SJSA1 (cell line): ENCODE data around the gene CAMK2N1. TPM values are rescaled to one million over a fixed set of nuclear protein-coding genes. Genes with fewer than 3 reads are reported as not detected.

Source experiments
- DNase-seq, 2 experiments: peaks; one replicate each; pipeline ENCODE4 v3.0.0-alpha.2; 2015 to 2020; ENCODE audit warnings: low spot score in 2 of 2, low read depth in 1 of 2
- H3K27ac ChIP-seq: fragments of 250-450 bp; sonication (Bioruptor Pico); 2 replicates; pipeline ENCODE4 v1.5.1; 2020; ENCODE audit warnings: mild to moderate bottlenecking, moderate library complexity
- H3K27me3 ChIP-seq: fragments of 250-450 bp; sonication (Bioruptor Pico); replicated peaks from 2 replicates; pipeline ENCODE4 v1.5.1; 2020; ENCODE audit warnings: mild to moderate bottlenecking, moderate library complexity
- H3K36me3 ChIP-seq: fragments of 250-450 bp; sonication (Bioruptor Pico); 2 replicates; pipeline ENCODE4 v1.5.1; 2020; ENCODE audit warnings: mild to moderate bottlenecking
- H3K4me1 ChIP-seq: fragments of 250-450 bp; sonication (Bioruptor Pico); replicated peaks from 2 replicates; pipeline ENCODE4 v1.6.1; 2021; ENCODE audit warnings: mild to moderate bottlenecking
- H3K4me3 ChIP-seq: fragments of 250-450 bp; sonication (Bioruptor Pico); 2 replicates; pipeline ENCODE4 v1.5.1; 2020; ENCODE audit warnings: mild to moderate bottlenecking
- H3K9me3 ChIP-seq: fragments of 250-450 bp; sonication (Bioruptor Pico); replicated peaks from 2 replicates; pipeline ENCODE4 v1.5.1; 2020; ENCODE audit warnings: mild to moderate bottlenecking
- total RNA-seq: library from RNA; depleted of rRNA; stranded (reverse); fragments of >200 nt; shearing (Covaris generic); gene quantifications from 2 replicates; pipeline ENCODE4 v1.2.3, GENCODE V29; 2014; rRNA removed

CAMK2N1 gene
- total RNA-seq, 1 experiment from 2014 or later: 37.1 TPM

- Histone ChIP-seq H3K9me3 (no peaks in the 10 kb centered on the region), H3K36me3 (no peaks in the 10 kb centered on the region), H3K4me1 (no peaks in the 10 kb centered on the region), H3K4me3 (no peak overlapping the region), H3K27ac (no peak overlapping the region), H3K27me3 (no peaks in the 10 kb centered on the region)
- peak; percentile 45 to 62 for DNase-seq
Observed at GRCh38 chr1:20440785-20441200, 45.2 kb downstream of the CAMK2N1 start.

GRCh38 chr1:20439282-20439681, 46.7 kb downstream of the CAMK2N1 start:
- no peak overlapping the region for H3K27ac ChIP-seq
- H3K9me3 ChIP-seq: no peaks in the 10 kb centered on the region
- DNase-seq: no peak
- no peaks in the 10 kb centered on the region for H3K36me3 ChIP-seq
- no peaks in the 10 kb centered on the region for H3K27me3 ChIP-seq
- no peak overlapping the region for H3K4me3 ChIP-seq
- no peaks in the 10 kb centered on the region for H3K4me1 ChIP-seq

GRCh38 chr1:20437640-20438039, 48.4 kb downstream of the CAMK2N1 start:
- H3K36me3 ChIP-seq: no peaks in the 10 kb centered on the region
- no peaks in the 10 kb centered on the region for H3K9me3 ChIP-seq
- DNase-seq: no peak
- no peak overlapping the region for H3K27ac ChIP-seq
- H3K27me3 ChIP-seq: no peaks in the 10 kb centered on the region
- no peaks in the 10 kb centered on the region for H3K4me1 ChIP-seq
- no peak overlapping the region for H3K4me3 ChIP-seq

- H3K36me3 ChIP-seq: 0 out of 2 replicates have a peak, but pooled peaks cover 3% of the 10 kb centered on the region
- no peak for DNase-seq
- no peak overlapping the region for H3K27ac ChIP-seq
- H3K27me3 ChIP-seq: no peaks in the 10 kb centered on the region
- H3K4me1 ChIP-seq: peaks cover 10% of the 10 kb centered on the region
- H3K9me3 ChIP-seq: no peaks in the 10 kb centered on the region
- H3K4me3 ChIP-seq: no peak overlapping the region
Observed at GRCh38 chr1:20432891-20433290, 53.1 kb downstream of the CAMK2N1 start.

Other genes with a start within 250 kb of the CAMK2N1 start
- not detected in 2 replicates for gene VWA5B1, start 195.3 kb downstream of the CAMK2N1 start, total RNA-seq
- gene MUL1, start 21.9 kb upstream of the CAMK2N1 start, total RNA-seq: 25.4 and 42.2 TPM in 2 replicates
- not detected in 2 replicates for gene FAM43B, start 66.4 kb upstream of the CAMK2N1 start, total RNA-seq
- not detected in 2 replicates for gene CDA, start 102.9 kb upstream of the CAMK2N1 start, total RNA-seq
- 48.0 and 55.0 TPM in 2 replicates for gene PINK1, start 147.2 kb upstream of the CAMK2N1 start, total RNA-seq
- 249 and 352 TPM in 2 replicates for gene DDOST, start 175.2 kb upstream of the CAMK2N1 start, total RNA-seq
- 1.9 and 4.0 TPM in 2 replicates for gene KIF17, start 231.8 kb upstream of the CAMK2N1 start, total RNA-seq
- 0.82 and 5.3 TPM in 2 replicates for gene SH2D5, start 246.5 kb upstream of the CAMK2N1 start, total RNA-seq